ENCODE results near the gene GLIS1.

DNA sequence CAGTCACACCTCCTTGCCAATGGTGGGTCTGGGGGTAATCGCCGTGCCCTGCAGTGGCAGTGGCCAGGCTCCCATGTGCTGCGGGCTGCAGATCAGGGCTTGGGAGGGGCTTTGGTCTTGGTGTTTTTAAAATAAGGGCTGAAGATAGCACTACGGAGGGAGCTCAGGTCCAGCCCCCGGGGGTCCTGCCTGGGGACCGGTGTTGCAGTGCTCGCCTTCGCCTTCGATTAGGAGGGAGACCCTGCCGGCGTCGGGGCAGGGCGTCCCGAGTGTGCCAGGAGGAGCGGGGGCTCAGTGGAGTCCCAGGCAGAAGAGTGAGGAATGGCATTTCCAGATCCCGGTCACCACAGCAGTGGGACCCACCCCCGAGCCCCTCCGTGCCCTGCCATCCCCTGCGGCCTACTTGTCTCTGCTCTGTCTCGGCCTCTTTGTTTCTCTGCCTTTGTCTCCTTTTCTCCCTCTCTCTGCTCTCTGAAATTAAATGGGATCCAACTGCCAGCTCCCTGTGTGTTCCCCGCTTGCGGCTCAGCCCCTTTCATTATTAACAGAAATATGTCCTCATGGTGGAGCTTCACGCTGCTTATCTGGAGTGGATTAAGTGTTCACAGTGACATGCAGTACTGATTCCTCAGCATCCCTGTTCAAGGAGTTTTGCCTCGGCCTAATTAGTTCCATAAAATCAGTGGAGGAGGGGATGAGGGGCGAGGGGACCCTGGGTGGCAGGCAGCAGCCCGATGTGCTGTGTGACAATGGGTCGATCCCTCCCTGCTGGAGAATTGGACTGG lies 235.3 kb downstream of the GLIS1 start:
- TF ChIP-seq, protein P1, sequence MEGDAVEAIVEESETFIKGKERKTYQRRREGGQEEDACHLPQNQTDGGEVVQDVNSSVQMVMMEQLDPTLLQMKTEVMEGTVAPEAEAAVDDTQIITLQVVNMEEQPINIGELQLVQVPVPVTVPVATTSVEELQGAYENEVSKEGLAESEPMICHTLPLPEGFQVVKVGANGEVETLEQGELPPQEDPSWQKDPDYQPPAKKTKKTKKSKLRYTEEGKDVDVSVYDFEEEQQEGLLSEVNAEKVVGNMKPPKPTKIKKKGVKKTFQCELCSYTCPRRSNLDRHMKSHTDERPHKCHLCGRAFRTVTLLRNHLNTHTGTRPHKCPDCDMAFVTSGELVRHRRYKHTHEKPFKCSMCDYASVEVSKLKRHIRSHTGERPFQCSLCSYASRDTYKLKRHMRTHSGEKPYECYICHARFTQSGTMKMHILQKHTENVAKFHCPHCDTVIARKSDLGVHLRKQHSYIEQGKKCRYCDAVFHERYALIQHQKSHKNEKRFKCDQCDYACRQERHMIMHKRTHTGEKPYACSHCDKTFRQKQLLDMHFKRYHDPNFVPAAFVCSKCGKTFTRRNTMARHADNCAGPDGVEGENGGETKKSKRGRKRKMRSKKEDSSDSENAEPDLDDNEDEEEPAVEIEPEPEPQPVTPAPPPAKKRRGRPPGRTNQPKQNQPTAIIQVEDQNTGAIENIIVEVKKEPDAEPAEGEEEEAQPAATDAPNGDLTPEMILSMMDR (conservative IDR thresholded peaks at IDR 0.05; ENCODE audit: low read length) = no peak
- TF ChIP-seq EZH2phosphoT487 (IDR thresholded peaks at IDR 0.05; ENCODE audit: borderline replicate concordance) = no peak
